ENCODE measurements around the gene DLEU7.

- TF ChIP-seq CTCF (IDR thresholded peaks at IDR 0.05 in 4 of 5, conservative IDR thresholded peaks at IDR 0.05 in 1 of 5) (no peak), POLR2A (IDR thresholded peaks at IDR 0.05) (no peak)
Measured at GRCh38 chr13:50846861-50847475, 3.5 kb upstream of the DLEU7 start.
